Cardiac fibroblast (primary cell): Measurements from ENCODE around the gene COX19.
A peak's percentile ranks its signal among the peaks of the same experiment; 100 is the strongest.

Experiments
- DNase-seq, 2 donors: peaks; one replicate each; pipeline versions ENCODE4 v3.0.0 to v3.0.0-alpha.2; 2010; ENCODE audit warnings: low read depth in 2 of 2
- H3K4me3 ChIP-seq, 2 donors: replicated peaks in 1 of 2; 1 replicate in 1 of 2; 2 replicates in 1 of 2; pipeline ENCODE4 v1.5.1; 2011; ENCODE audit warnings: low read depth in 2 of 2, low read length in 2 of 2, mild to moderate bottlenecking in 2 of 2, moderate library complexity in 1 of 2
- CTCF ChIP-seq: IDR thresholded peaks from one replicate; pipeline ENCODE4 v1.5.1; 2011; ENCODE audit warnings: low read depth, mild to moderate bottlenecking, low read length, inconsistent platforms

Gene COX19

DNA sequence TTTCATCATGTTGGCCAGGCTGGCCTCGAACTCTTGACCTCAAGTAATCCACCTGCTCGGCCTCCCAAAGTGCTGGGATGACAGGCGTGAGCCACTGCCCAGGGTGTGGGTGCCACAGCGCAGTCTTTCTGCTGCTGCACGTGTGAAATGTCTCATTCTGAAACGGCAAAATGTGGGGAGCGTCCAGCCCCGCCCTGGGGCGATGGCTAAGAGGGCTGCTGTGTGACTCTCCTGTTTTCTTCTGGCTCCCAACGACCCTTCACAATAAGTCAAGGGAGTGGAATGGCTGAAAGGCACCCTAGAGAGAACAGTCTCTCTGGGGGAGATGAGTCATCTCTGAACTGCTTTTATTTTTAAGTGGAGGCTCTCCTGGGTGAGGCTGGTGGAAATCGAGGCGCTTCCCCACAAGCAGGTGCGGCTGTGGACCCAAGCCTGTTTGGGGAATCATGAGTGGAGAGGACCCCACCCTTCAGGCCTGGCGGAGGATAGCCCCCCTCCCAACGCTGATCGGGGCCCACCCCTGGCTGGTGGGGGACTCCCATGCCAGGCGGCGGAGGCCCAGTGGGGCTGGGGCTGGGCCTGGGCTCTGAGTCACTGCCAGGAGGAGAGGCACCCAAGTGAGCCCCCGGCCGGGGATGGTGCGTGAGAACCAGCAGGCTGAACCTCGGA lies 38.8 kb downstream of the COX19 start:
- no peak overlapping the region for H3K4me3 ChIP-seq
- TF ChIP-seq CTCF = no peak
- peak in 1 of 2 donors; percentile 76 for DNase-seq

- DNase-seq = no peak
- H3K4me3 ChIP-seq = no peak overlapping the region
- TF ChIP-seq CTCF = no peak
These were observed 39.4 kb downstream of the COX19 start for GRCh38 chr7:935874-936385.

DNA sequence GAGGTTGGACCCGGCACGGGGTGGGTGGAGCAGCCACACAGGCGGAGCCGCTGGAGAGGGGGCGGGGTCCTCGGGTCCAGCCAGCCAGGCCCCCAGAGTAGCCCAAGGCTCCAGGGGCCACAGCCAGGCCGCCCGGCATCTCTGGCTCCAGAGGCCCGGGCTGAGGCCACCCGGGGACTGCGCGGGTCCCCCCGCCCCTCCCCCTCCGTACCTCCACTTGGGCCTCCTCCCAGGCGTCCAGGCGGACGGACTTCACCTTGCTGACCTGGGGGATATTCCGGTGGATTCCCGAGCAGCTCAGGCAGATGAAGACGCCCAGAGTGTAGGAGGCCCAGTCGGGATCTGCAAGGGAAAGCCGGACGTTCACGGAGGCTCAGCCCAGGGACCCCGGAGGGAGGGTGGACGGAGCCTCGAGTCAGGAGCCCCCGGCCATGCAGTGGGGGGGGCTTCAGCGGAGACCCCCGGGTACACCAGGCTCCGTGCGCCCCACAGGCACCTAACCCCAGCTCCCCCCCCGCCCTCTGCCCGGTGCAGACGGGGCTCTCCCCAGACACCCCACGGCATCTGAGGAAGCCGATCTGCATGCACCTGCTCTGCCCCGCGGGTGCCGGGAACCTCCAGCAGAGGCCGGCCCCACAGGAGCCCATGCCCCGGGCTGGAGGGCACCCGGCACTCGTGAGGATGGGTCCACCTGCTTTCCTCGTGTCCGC lies 40.0 kb downstream of the COX19 start:
- DNase-seq = no peak
- no peak overlapping the region for H3K4me3 ChIP-seq
- no peak for TF ChIP-seq CTCF

GRCh38 chr7:934469-935163 lies 40.7 kb downstream of the COX19 start:
- H3K4me3 ChIP-seq = no peak overlapping the region
- no peak for TF ChIP-seq CTCF
- DNase-seq = no peak

- no peak overlapping the region for H3K4me3 ChIP-seq
- DNase-seq = no peak
- no peak for TF ChIP-seq CTCF
These were observed 42.7 kb downstream of the COX19 start for GRCh38 chr7:932651-932975.

- no peak for DNase-seq
- no peak for TF ChIP-seq CTCF
- no peak overlapping the region for H3K4me3 ChIP-seq
These were observed 43.3 kb downstream of the COX19 start for GRCh38 chr7:931871-932650.
